Activated CD4-positive, alpha-beta T cell treated with anti-CD3 and anti-CD28 coated beads, Interleukin-2, amount 50 U/mL, for 4 hours (primary cell): ENCODE data around the gene ARPIN.
"Not testable (repeated sequence)": the region's sequence is repeated elsewhere in the genome, so short reads cannot be mapped to it uniquely, and the experiment has no call there.

ENCODE experiments used
- DNase-seq, 2 experiments: peaks; one replicate each; pipeline ENCODE4 v3.0.0-alpha.2; 2020

The ARPIN gene

DNA sequence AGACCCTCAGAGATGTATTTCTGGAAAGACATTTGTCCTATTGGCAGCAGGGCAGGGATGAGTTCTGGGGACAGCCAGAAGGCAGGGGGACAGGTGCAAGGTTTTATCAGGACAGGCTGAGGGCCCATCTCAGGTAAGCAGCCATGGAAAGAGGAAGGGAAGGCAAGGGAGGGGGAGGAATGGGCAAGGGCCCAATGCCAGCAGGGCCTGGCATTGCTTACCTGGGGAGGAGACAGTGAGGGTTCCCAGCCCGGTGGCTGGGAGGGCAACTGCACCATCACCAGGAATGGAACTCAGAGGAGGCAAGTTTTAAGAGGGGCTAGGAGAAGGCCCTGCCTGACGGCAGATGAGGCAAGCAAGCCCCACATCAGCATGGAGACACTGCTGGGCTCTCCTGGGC is 3.1 kb downstream of the ARPIN start:
- DNase-seq = no peak

- DNase-seq = no peak
These were observed 4.5 kb downstream of the ARPIN start for GRCh38 chr15:89908226-89908625.

GRCh38 chr15:89907289-89907688 is 5.5 kb downstream of the ARPIN start:
- DNase-seq = no peak

GRCh38 chr15:89905846-89906378 is 6.8 kb downstream of the ARPIN start:
- DNase-seq = no peak

DNA sequence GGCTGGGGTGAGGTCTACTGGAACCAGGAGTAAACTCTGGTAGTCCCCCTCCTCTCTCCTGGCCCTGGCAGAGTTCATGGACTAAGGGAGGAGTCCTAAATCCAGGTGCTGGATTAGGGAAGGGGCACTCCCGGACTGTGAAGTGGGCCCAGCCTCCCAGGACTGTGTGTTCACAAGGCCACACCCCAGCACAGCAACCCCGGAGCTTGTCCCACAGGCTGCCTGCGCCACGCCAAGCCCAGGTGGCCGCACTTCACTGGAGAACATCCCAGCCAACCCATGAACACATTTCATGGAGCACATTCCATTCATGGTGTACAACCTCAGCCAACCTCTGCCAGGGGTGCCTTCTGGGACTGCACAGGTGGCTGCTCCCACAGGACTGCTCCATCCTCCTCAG is 8.2 kb downstream of the ARPIN start:
- no peak for DNase-seq

- no peak for DNase-seq
These were observed 9.0 kb downstream of the ARPIN start for GRCh38 chr15:89903858-89904130.

GRCh38 chr15:89903015-89903857 is 9.5 kb downstream of the ARPIN start:
- no peak for DNase-seq

- DNase-seq = no peak
These were observed 11.9 kb downstream of the ARPIN start for GRCh38 chr15:89900849-89901248.

- no peak for DNase-seq
These were observed 12.7 kb downstream of the ARPIN start for GRCh38 chr15:89899951-89900567.

DNA sequence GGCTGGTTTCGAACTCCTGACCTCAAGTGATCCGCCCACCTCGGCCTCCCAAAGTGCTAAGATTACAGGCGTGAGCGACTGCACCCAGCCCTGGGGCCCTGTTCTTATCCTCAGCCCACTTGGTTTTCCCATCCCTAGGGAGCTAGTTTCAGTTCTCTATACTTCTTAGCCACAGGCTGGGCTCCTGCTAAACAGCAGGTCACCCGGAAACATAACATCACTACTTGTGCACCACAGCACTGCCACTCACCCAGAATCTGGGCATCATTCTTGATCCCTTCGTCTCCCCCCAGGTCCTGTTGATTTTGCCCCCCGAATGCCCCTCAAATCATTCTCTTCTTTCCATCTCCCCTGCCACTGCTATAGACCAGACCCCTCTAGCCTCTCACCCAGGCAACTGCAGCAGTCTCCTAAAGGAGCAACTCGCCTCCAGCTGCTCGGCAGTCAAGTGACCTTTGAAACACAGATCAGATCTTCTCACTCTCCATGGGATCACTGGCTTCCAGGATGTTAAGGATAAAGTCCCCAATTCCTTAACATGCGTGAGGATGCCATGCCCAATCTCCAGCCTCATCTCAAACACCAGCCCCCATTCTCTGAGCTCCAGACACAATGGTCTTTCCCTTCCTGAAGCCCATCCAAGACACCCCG is 13.3 kb downstream of the ARPIN start:
- DNase-seq = no peak

DNA sequence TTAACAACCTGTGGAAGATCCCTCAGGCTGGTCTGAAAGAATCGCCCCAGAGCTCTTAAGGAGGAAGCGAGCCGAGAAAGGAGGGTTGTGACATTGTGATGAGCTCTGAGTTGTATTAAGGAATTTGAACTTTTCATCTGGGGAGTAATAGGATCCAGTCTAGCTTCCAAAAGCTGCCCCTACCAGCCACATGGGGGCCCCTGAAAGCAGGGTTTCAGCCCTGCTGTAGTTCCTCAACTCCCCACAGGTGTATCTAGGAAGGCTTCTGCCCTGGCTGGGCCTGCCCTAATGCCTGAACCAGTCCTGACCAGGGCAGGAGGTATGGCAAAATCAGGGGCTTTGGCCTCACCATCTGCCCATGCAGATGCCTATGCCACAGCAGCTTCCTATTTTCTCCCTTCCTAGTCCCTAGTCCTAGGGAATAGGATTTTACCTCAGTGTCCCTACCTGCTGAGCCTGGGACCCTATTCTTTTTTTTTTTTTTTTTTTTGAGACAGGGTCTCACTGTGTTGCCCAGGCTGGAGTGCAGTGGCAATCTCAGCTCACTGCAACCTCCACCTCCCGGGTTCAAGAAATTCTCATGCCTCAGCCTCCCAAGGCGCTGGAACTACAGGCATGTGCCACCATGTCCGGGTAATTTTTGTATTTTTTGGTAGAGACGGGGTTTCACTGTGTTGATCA is 14.0 kb downstream of the ARPIN start:
- DNase-seq = peak; percentile 25 to 27

DNA sequence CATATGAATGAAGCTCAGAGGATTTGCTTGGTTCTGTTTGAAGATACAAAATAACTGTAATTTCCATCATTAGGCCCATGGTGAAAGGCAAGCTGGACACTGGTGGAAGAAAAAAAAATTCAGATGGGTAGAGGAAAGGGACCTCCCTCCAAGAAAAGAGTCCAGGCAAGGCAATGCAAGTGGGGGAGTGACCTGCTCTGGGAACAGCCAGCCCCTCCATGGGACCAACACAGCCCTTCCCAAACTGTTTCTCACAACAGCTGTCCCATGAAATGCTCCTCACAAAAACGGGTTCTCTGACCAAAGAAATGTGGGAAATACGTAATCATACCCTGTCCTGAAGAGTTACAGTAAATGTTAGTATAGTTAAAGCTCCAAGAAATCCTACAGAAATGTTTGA is 14.6 kb downstream of the ARPIN start:
- no peak for DNase-seq

DNA sequence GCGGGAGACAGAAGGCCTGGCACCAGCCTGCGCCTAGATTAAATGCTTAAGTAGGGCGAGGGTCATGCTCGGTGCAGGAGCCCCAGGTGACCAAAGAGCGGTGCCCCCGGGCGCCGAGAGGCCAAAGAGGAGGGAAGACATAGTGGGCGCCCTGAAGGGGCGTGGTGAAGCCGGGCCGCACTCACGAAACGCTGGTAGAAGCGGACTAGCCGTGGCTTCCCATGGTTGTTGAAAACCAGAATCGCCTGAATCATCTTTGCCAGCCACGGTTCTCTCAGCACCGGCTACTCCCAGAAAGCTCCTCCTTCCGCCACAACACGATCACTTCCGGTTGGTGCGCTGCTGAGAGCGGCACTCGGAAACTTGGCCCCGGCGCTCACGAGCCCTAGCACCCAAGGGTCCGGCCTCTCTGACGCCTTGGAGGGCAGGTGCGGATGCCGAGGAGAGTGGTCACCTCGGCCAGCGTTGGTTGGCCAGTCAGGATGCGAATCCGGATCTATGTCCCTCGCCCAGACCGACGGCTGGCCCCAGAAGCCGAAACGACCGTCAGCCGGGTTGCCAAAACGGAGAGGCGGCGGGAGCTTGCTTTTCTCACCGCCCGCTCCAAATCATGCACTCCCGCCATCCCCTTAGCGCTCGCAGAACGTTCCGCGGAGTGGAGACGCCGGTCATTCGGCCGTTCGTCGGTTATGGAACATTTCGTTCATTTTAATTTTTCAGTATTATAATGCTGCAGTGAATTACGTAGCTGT is 18.9 kb downstream of the ARPIN start, which contains the start of gene AP3S2:
AP3S2 (minus strand) TSS at position 299 of the 752 bp plus-strand sequence; CDS start at position 254, 45 bp downstream.
- peak; percentile 84 to 86 for DNase-seq

- DNase-seq = no peak
These were observed 19.7 kb downstream of the ARPIN start for GRCh38 chr15:89893027-89893426.

- DNase-seq = no peak
These were observed 24.4 kb downstream of the ARPIN start for GRCh38 chr15:89888214-89888804.

DNA sequence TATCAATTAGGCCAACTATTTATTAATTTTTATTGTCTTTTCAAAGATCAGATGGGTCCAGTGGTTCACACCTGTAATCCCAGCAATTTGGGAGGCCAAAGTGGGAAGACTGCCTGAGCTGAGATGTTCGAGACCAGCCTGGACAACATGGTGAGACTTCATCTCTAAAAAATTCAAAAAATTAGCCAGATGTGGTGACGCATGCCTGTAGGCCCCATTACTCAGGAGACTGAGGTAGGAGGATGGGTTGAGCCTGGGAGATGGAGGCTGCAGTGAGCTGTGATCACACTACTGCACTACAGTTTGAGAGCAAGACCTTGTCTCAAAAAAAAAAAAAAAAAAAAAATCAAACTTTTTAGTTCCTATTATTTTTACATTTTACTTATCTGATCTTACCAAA is 27.1 kb downstream of the ARPIN start:
- no peak for DNase-seq

GRCh38 chr15:89885179-89885578 is 27.6 kb downstream of the ARPIN start:
- DNase-seq = not testable (repeated sequence)

DNA sequence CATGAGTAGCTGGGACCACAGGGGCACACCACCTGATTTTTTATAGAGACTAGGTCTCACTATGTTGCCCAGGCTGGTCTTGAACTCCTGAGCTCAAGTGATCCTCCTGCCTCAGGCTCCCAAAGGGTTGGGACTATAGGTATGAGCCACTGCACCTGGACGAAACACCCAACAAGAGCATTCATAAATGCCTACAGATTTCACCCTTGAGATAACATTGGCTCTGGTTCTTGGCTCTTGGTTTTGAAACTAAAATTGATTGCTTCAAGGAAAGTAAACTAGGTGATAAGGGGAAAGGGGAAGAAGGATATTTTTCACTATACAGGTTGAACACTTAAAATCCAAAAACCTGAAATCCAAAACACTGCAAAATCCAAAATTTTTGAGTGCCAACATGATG is 29.2 kb downstream of the ARPIN start:
- no peak for DNase-seq

DNA sequence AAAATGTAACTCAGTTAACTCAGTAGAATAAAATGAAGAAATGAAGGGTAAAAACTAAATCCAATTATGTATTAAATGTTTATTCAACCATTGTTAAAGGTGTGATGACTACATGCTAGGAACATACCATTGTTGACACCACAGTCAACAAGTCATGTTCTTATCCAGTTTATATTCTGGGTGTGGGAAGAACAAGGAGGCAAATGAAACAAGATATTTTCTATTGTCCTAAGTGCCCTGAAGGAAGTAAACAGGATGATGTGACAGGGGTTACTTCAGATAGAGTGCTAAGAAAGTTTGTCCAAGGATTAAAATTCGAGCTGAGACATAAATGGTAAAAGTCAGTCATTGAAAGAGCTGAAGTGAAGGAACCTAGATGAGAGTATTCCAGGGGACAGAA is 32.0 kb downstream of the ARPIN start:
- DNase-seq = no peak

DNA sequence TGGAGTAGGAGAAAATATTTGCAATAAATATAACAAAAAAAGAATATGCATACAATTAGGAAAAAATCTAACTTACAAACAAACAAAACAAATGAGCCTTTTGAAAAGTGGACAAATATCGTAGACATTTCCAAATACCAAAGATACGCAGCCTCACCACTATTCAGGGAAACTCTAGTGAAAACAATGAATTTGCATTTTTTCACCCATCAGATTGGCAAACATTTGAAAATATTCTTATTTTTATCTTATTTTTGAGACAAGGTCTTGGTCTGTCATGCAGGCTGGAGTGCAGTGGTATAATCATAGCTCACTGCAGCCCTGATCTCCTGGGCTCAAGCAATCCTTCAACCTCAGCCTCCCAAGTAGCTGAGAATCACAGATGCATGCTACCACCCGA is 34.4 kb downstream of the ARPIN start:
- no peak for DNase-seq

GRCh38 chr15:89877083-89877425 is 35.7 kb downstream of the ARPIN start:
- DNase-seq = no peak

- no peak for DNase-seq
These were observed 36.2 kb downstream of the ARPIN start for GRCh38 chr15:89876396-89877082.
